Measurements from ENCODE around the gene CYP1B1. TPM values are rescaled to one million over a fixed set of nuclear protein-coding genes. Genes with fewer than 3 reads are reported as not detected.

Gene CYP1B1
- total and polyA plus RNA-seq, 7 experiments from 2014 or later: 0.05 to 24.9 (median 6.6) TPM; not detected in 1

GRCh38 chr2:38109732-38110181 is 33.8 kb upstream of the CYP1B1 start:
- CTCF ChIA-PET: no interaction called here

GRCh38 chr2:38108907-38109731 is 33.2 kb upstream of the CYP1B1 start:
- CTCF ChIA-PET: interaction anchor here (0.6 kb wide), 1 partner anchor 221 kb away, joined by 3 read pairs; no protein-coding TSS in a partner anchor
- intact Hi-C loops (cut with micrococcal nuclease): no loop called here
- POLR2A ChIA-PET: interaction anchor here (0.6 kb wide), 1 partner anchor 11 kb away, joined by 3 read pairs; no protein-coding TSS in a partner anchor
- no peak overlapping the region for H3K4me3 Mint-ChIP-seq
- no peaks in the 10 kb centered on the region for H3K36me3 ChIP-seq (ENCODE audit: control insufficient read depth in 2 of 3, insufficient read depth in 3 of 3, low read length in 3 of 3)
- no peak overlapping the region for H3K27ac Mint-ChIP-seq
- DNase-seq (no peak), ATAC-seq (no peak)
- H3K36me3 Mint-ChIP-seq: peaks cover 0 to 6% (median 0%) of the 10 kb centered on the region in 5 donors
- no peak overlapping the region for H3K4me3 ChIP-seq (ENCODE audit: low read length)
- H3K27me3 ChIP-seq (ENCODE audit: control insufficient read depth in 2 of 2, insufficient read depth in 2 of 2, low read length in 2 of 2): no peaks in the 10 kb centered on the region
- no peak overlapping the region for H3K27ac ChIP-seq (ENCODE audit: low read depth, low read length)
- H3K27me3 Mint-ChIP-seq: peaks cover 8 to 52% (median 40%) of the 10 kb centered on the region in 5 donors
- H3K9me3 Mint-ChIP-seq: peaks cover 0 to 21% (median 4%) of the 10 kb centered on the region in 11 donors
- H3K4me1 ChIP-seq (ENCODE audit: control insufficient read depth in 2 of 2, insufficient read depth in 2 of 2, low read length in 2 of 2): no peaks in the 10 kb centered on the region
- peaks cover 0 to 22% (median 0%) of the 10 kb centered on the region in 7 donors for H3K4me1 Mint-ChIP-seq
- H3K9me3 ChIP-seq (ENCODE audit: control insufficient read depth in 2 of 3, low read length in 3 of 3): no peaks in the 10 kb centered on the region

More at GRCh38 chr2:38109732-38110181, 33.8 kb upstream of the CYP1B1 start:
- no peak for DNase-seq
- Histone ChIP-seq H3K27ac (ENCODE audit: low read depth, low read length) (no peak overlapping the region), H3K9me3 (ENCODE audit: control insufficient read depth in 2 of 3, low read length in 3 of 3) (no peaks in the 10 kb centered on the region), H3K36me3 (ENCODE audit: control insufficient read depth in 2 of 3, insufficient read depth in 3 of 3, low read length in 3 of 3) (no peaks in the 10 kb centered on the region), H3K4me1 (ENCODE audit: control insufficient read depth in 2 of 2, insufficient read depth in 2 of 2, low read length in 2 of 2) (no peaks in the 10 kb centered on the region), H3K4me3 (ENCODE audit: low read length) (no peak overlapping the region), H3K27me3 (ENCODE audit: control insufficient read depth in 2 of 2, insufficient read depth in 2 of 2, low read length in 2 of 2) (no peaks in the 10 kb centered on the region)
- POLR2A ChIA-PET: interaction anchor here (0.6 kb wide), 1 partner anchor 12 kb away, joined by 3 read pairs; no protein-coding TSS in a partner anchor
- no peak overlapping the region for H3K4me3 Mint-ChIP-seq
- peaks cover 0 to 22% (median 0%) of the 10 kb centered on the region in 7 donors for H3K4me1 Mint-ChIP-seq
- no peak overlapping the region for H3K27ac Mint-ChIP-seq
- no peak for ATAC-seq
- intact Hi-C loops (cut with micrococcal nuclease): loop anchor here in 1 of 2 donors (10.0 kb wide), 1 partner anchor 945 kb away; no protein-coding TSS in a partner anchor
- peaks cover 0 to 16% (median 4%) of the 10 kb centered on the region in 11 donors for H3K9me3 Mint-ChIP-seq
- peaks cover 8 to 52% (median 40%) of the 10 kb centered on the region in 5 donors for H3K27me3 Mint-ChIP-seq
- peaks cover 0 to 6% (median 0%) of the 10 kb centered on the region in 5 donors for H3K36me3 Mint-ChIP-seq

- Mint-ChIP-seq H3K27ac (no peak overlapping the region), H3K36me3 (peaks cover 0 to 8% (median 0%) of the 10 kb centered on the region in 5 donors), H3K4me3 (no peak overlapping the region), H3K9me3 (peaks cover 0 to 30% (median 8%) of the 10 kb centered on the region in 11 donors), H3K27me3 (peaks cover 7 to 46% (median 33%) of the 10 kb centered on the region in 5 donors), H3K4me1 (peaks cover 0 to 22% (median 0%) of the 10 kb centered on the region in 7 donors)
- DNase-seq (no peak), ATAC-seq (no peak)
- POLR2A ChIA-PET: no interaction called here
- no peak overlapping the region for H3K27ac ChIP-seq (ENCODE audit: low read depth, low read length)
- CTCF ChIA-PET: no interaction called here
- no peak overlapping the region for H3K4me3 ChIP-seq (ENCODE audit: low read length)
- no peaks in the 10 kb centered on the region for H3K9me3 ChIP-seq (ENCODE audit: control insufficient read depth in 2 of 3, low read length in 3 of 3)
- H3K4me1 ChIP-seq (ENCODE audit: control insufficient read depth in 2 of 2, insufficient read depth in 2 of 2, low read length in 2 of 2): no peaks in the 10 kb centered on the region
- H3K27me3 ChIP-seq (ENCODE audit: control insufficient read depth in 2 of 2, insufficient read depth in 2 of 2, low read length in 2 of 2): no peaks in the 10 kb centered on the region
- H3K36me3 ChIP-seq (ENCODE audit: control insufficient read depth in 2 of 3, insufficient read depth in 3 of 3, low read length in 3 of 3): no peaks in the 10 kb centered on the region
- intact Hi-C loops (cut with micrococcal nuclease): no loop called here
Measured at GRCh38 chr2:38107738-38108410, 31.9 kb upstream of the CYP1B1 start.

- peaks cover 0 to 22% (median 8%) of the 10 kb centered on the region in 11 donors for H3K9me3 Mint-ChIP-seq
- H3K4me1 Mint-ChIP-seq: peaks cover 0 to 22% (median 0%) of the 10 kb centered on the region in 7 donors
- Histone ChIP-seq H3K27me3 (ENCODE audit: control insufficient read depth in 2 of 2, insufficient read depth in 2 of 2, low read length in 2 of 2) (no peaks in the 10 kb centered on the region), H3K4me1 (ENCODE audit: control insufficient read depth in 2 of 2, insufficient read depth in 2 of 2, low read length in 2 of 2) (no peaks in the 10 kb centered on the region), H3K36me3 (ENCODE audit: control insufficient read depth in 2 of 3, insufficient read depth in 3 of 3, low read length in 3 of 3) (no peaks in the 10 kb centered on the region), H3K27ac (ENCODE audit: low read depth, low read length) (no peak overlapping the region), H3K4me3 (ENCODE audit: low read length) (no peak overlapping the region), H3K9me3 (ENCODE audit: control insufficient read depth in 2 of 3, low read length in 3 of 3) (no peaks in the 10 kb centered on the region)
- H3K27me3 Mint-ChIP-seq: peaks cover 13 to 34% (median 33%) of the 10 kb centered on the region in 5 donors
- H3K27ac Mint-ChIP-seq: peak overlapping the region in 1 of 9 donors; percentile 62
- H3K4me3 Mint-ChIP-seq: peak overlapping the region in 1 of 10 donors; percentile 43
- ATAC-seq (no peak), DNase-seq (no peak)
- intact Hi-C loops (cut with micrococcal nuclease): no loop called here
- POLR2A ChIA-PET: no interaction called here
- CTCF ChIA-PET: no interaction called here
- H3K36me3 Mint-ChIP-seq: peaks cover 0 to 6% (median 0%) of the 10 kb centered on the region in 5 donors
Measured at GRCh38 chr2:38106405-38107094, 30.6 kb upstream of the CYP1B1 start.

GRCh38 chr2:38105922-38106321 is 30.0 kb upstream of the CYP1B1 start:
- H3K36me3 Mint-ChIP-seq: peaks cover 0 to 6% (median 0%) of the 10 kb centered on the region in 5 donors
- peaks cover 0 to 22% (median 6%) of the 10 kb centered on the region in 11 donors for H3K9me3 Mint-ChIP-seq

GRCh38 chr2:38104598-38104997 is 28.6 kb upstream of the CYP1B1 start:
- H3K4me3 Mint-ChIP-seq: no peak overlapping the region
- H3K4me3 ChIP-seq (ENCODE audit: low read length): no peak overlapping the region
- H3K27ac ChIP-seq (ENCODE audit: low read depth, low read length): no peak overlapping the region
- ChIA-PET CTCF (no interaction called here), POLR2A (no interaction called here)
- peaks cover 18 to 42% (median 41%) of the 10 kb centered on the region in 5 donors for H3K27me3 Mint-ChIP-seq
- no peaks in the 10 kb centered on the region for H3K9me3 ChIP-seq (ENCODE audit: control insufficient read depth in 2 of 3, low read length in 3 of 3)
- H3K36me3 Mint-ChIP-seq: peaks cover 0 to 4% (median 0%) of the 10 kb centered on the region in 5 donors
- intact Hi-C loops (cut with micrococcal nuclease): no loop called here
- peaks cover 0 to 24% (median 0%) of the 10 kb centered on the region in 7 donors for H3K4me1 Mint-ChIP-seq
- no peaks in the 10 kb centered on the region for H3K4me1 ChIP-seq (ENCODE audit: control insufficient read depth in 2 of 2, insufficient read depth in 2 of 2, low read length in 2 of 2)
- peaks cover 3 to 6% of the 10 kb centered on the region in 2 donors for H3K27me3 ChIP-seq (ENCODE audit: control insufficient read depth in 2 of 2, insufficient read depth in 2 of 2, low read length in 2 of 2)
- DNase-seq (no peak), ATAC-seq (no peak)
- peaks cover 0 to 22% (median 6%) of the 10 kb centered on the region in 11 donors for H3K9me3 Mint-ChIP-seq
- no peak overlapping the region for H3K27ac Mint-ChIP-seq
- H3K36me3 ChIP-seq (ENCODE audit: control insufficient read depth in 2 of 3, insufficient read depth in 3 of 3, low read length in 3 of 3): no peaks in the 10 kb centered on the region

More at GRCh38 chr2:38105922-38106321, 30.0 kb upstream of the CYP1B1 start:
- DNase-seq (no peak), ATAC-seq (no peak)
- no peak overlapping the region for H3K4me3 Mint-ChIP-seq
- peaks cover 11 to 33% (median 31%) of the 10 kb centered on the region in 5 donors for H3K27me3 Mint-ChIP-seq
- ChIA-PET CTCF (no interaction called here), POLR2A (no interaction called here)
- H3K27ac Mint-ChIP-seq: no peak overlapping the region
- Histone ChIP-seq H3K9me3 (ENCODE audit: control insufficient read depth in 2 of 3, low read length in 3 of 3) (no peaks in the 10 kb centered on the region), H3K27ac (ENCODE audit: low read depth, low read length) (no peak overlapping the region), H3K4me1 (ENCODE audit: control insufficient read depth in 2 of 2, insufficient read depth in 2 of 2, low read length in 2 of 2) (no peaks in the 10 kb centered on the region), H3K36me3 (ENCODE audit: control insufficient read depth in 2 of 3, insufficient read depth in 3 of 3, low read length in 3 of 3) (no peaks in the 10 kb centered on the region), H3K27me3 (ENCODE audit: control insufficient read depth in 2 of 2, insufficient read depth in 2 of 2, low read length in 2 of 2) (peaks cover under 1 to 4% of the 10 kb centered on the region in 2 donors), H3K4me3 (ENCODE audit: low read length) (no peak overlapping the region)
- peaks cover 0 to 22% (median 0%) of the 10 kb centered on the region in 7 donors for H3K4me1 Mint-ChIP-seq
- intact Hi-C loops (cut with micrococcal nuclease): no loop called here
